Measurements from ENCODE around the gene RFK. TPM values are rescaled to one million over a fixed set of nuclear protein-coding genes. Genes with fewer than 3 reads are reported as not detected.

The RFK gene
- total and polyA plus RNA-seq, 12 donors, result 8.1 to 48.5 (median 22.0) TPM

GRCh38 chr9:76352026-76352620 is 42.1 kb downstream of the RFK start:
- Histone ChIP-seq H3K36me3 (replicated peaks in 1 of 2) (no peaks in the 10 kb centered on the region), H3K27ac (no peak overlapping the region), H3K4me3 (no peak overlapping the region), H3K9me3 (replicated peaks in 1 of 3) (no peaks in the 10 kb centered on the region), H3K27me3 (no peaks in the 10 kb centered on the region), H3K4me1 (replicated peaks in 1 of 2) (no peaks in the 10 kb centered on the region)
- intact Hi-C loops (cut with DNase I), result no loop called here
- no peak for DNase-seq
- WGBS, 4 donors, result 59 to 80% (median 66%) methylated on average over 4 of the region's 4 CpGs
- no peak for TF ChIP-seq POLR2A (IDR thresholded peaks at IDR 0.05)
- TF ChIP-seq CTCF (IDR thresholded peaks at IDR 0.05), result no peak

DNA sequence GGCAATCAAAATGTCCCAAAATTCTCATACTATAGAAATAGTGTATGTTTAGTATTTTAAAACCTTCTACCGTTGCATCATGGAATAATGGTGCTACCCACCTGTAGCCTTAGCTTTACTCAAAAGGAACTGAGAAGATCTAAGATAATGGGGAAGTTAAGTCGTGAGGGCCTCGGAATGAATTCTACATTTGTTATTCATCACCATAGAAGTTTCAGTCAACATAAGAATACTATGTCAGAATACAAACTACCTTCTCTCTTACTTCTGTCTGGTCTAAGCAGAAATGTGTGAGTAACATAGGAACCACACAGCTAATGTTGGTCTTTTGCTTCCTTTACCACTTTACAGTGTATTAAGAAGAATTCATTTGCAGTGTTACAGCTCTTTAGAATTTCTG is 43.2 kb downstream of the RFK start:
- TF ChIP-seq CTCF (IDR thresholded peaks at IDR 0.05) (no peak), POLR2A (IDR thresholded peaks at IDR 0.05) (no peak)
- no peaks in the 10 kb centered on the region for H3K4me1 ChIP-seq (replicated peaks in 1 of 2)
- no peak for DNase-seq

GRCh38 chr9:76349865-76350264 is 44.4 kb downstream of the RFK start:
- WGBS, 4 donors, result 43 to 91% (median 69%) methylated on average over 1 of the region's 1 CpG
- DNase-seq, result no peak
- H3K27ac ChIP-seq, result no peak overlapping the region
- H3K4me1 ChIP-seq (replicated peaks in 1 of 2), result no peaks in the 10 kb centered on the region
- intact Hi-C loops (cut with DNase I), result no loop called here
- TF ChIP-seq POLR2A (IDR thresholded peaks at IDR 0.05) (no peak), CTCF (IDR thresholded peaks at IDR 0.05) (no peak)
- H3K27me3 ChIP-seq, result no peaks in the 10 kb centered on the region
- no peaks in the 10 kb centered on the region for H3K9me3 ChIP-seq (replicated peaks in 1 of 3)
- no peak overlapping the region for H3K4me3 ChIP-seq
- H3K36me3 ChIP-seq (replicated peaks in 1 of 2), result no peaks in the 10 kb centered on the region

More for the DNA sequence above, 43.2 kb downstream of the RFK start:
- 47 to 67% (median 52%) methylated on average over 3 of the region's 3 CpGs for WGBS, 4 donors
- no peak overlapping the region for H3K27ac ChIP-seq
- no peaks in the 10 kb centered on the region for H3K27me3 ChIP-seq
- no peaks in the 10 kb centered on the region for H3K36me3 ChIP-seq (replicated peaks in 1 of 2)
- intact Hi-C loops (cut with DNase I), result no loop called here
- no peaks in the 10 kb centered on the region for H3K9me3 ChIP-seq (replicated peaks in 1 of 3)
- no peak overlapping the region for H3K4me3 ChIP-seq

DNA sequence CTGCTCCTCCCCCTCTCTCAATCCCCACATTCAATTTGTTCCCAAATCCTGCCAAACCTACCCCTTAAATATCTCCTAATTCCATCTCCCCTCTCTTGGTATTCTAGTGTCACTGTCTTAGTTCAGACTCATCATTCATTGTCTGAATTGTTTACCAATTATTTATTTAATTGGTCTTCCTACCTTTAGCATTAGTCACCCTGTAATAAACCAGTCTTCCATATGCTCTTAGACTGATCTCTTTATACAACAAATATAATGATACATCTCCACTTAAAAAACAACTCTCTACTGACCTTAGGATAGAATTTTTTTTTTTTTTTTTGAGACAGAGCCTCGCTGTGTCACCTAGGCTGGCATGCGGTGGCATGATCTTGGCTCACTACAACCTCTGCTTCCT is 51.4 kb downstream of the RFK start:
- Histone ChIP-seq H3K36me3 (replicated peaks in 1 of 2) (no peaks in the 10 kb centered on the region), H3K27ac (no peak overlapping the region), H3K4me3 (no peak overlapping the region), H3K27me3 (no peaks in the 10 kb centered on the region), H3K4me1 (replicated peaks in 1 of 2) (no peaks in the 10 kb centered on the region), H3K9me3 (replicated peaks in 1 of 3) (no peaks in the 10 kb centered on the region)
- 93 to 100% (median 95%) methylated on average over 2 of the region's 2 CpGs for WGBS, 4 donors
- no peak for DNase-seq
- TF ChIP-seq POLR2A (IDR thresholded peaks at IDR 0.05) (no peak), CTCF (IDR thresholded peaks at IDR 0.05) (no peak)
- intact Hi-C loops (cut with DNase I), result no loop called here

All from adrenal gland (tissue), 12 donors.